Measurements from ENCODE around the gene HOXB4.

Gene HOXB4

DNA sequence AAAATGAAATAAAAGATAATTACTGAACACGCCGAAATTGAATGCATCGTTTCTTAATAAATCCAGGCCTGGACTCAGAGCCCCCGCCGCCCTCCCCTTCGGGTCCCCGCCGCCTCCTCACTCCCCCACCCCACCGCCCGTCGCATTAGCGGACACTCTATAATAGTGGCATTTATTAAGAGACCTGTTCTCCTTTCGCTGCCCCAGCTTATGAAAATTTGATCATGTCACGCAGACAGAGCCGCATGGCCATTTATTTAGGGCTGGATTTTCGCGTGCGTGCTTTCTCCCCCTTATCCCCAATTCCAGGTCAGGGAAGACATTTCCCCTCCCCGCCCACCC lies 27.0 kb downstream of the HOXB4 start:
- no peak for TF ChIP-seq FOXP2 (optimal IDR thresholded peaks at IDR 0.05; ENCODE audit: borderline replicate concordance, extremely low read depth, extremely low read length, insufficient read depth)
- TF ChIP-seq, protein P1, sequence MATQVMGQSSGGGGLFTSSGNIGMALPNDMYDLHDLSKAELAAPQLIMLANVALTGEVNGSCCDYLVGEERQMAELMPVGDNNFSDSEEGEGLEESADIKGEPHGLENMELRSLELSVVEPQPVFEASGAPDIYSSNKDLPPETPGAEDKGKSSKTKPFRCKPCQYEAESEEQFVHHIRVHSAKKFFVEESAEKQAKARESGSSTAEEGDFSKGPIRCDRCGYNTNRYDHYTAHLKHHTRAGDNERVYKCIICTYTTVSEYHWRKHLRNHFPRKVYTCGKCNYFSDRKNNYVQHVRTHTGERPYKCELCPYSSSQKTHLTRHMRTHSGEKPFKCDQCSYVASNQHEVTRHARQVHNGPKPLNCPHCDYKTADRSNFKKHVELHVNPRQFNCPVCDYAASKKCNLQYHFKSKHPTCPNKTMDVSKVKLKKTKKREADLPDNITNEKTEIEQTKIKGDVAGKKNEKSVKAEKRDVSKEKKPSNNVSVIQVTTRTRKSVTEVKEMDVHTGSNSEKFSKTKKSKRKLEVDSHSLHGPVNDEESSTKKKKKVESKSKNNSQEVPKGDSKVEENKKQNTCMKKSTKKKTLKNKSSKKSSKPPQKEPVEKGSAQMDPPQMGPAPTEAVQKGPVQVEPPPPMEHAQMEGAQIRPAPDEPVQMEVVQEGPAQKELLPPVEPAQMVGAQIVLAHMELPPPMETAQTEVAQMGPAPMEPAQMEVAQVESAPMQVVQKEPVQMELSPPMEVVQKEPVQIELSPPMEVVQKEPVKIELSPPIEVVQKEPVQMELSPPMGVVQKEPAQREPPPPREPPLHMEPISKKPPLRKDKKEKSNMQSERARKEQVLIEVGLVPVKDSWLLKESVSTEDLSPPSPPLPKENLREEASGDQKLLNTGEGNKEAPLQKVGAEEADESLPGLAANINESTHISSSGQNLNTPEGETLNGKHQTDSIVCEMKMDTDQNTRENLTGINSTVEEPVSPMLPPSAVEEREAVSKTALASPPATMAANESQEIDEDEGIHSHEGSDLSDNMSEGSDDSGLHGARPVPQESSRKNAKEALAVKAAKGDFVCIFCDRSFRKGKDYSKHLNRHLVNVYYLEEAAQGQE (IDR thresholded peaks at IDR 0.05; ENCODE audit: insufficient read depth in 1 of 2, low read depth in 2 of 2, low read length in 2 of 2) = no peak
- no peak for TF ChIP-seq TAF1 (IDR thresholded peaks at IDR 0.05; ENCODE audit: borderline replicate concordance, insufficient read depth, low read length)

DNA sequence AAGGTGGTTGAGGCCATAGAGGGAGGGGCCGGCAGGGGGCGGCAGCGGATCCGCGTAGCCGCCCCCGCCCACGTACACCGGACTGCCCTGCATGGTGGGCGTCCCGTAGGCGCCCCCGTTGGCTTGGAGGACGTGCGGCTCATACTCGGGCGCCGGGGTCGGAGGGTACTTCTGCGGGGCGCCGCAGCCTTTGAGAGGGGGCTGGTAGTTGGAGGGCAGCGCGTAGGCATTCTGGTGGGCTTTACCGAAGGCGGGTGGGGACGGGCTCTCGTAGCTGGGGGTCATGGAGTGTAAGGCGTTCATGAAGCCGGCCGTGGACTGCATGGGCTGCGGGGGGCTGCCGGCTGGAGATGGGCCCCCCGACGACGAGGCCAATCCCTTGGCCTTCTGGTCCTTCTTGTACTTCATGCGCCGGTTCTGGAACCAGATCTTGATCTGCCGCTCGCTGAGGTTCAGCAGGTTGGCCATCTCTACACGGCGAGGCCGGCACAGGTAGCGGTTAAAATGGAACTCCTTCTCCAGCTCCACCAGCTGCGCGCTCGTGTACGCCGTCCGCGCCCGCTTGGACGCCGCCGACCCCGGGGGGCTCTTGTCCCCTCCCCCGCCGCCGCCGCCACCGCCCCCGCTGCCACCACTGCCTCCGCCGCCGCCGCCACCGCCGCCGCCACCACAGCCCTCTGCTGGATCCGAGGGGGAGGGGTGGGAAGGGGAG lies 27.5 kb downstream of the HOXB4 start:
- TF ChIP-seq, protein P1 (IDR thresholded peaks at IDR 0.05; ENCODE audit: insufficient read depth in 1 of 2, low read depth in 2 of 2, low read length in 2 of 2) = no peak
- no peak for TF ChIP-seq SIN3A (IDR thresholded peaks at IDR 0.05; ENCODE audit: borderline replicate concordance, insufficient read depth, low read length)
- no peak for TF ChIP-seq FOXP2 (optimal IDR thresholded peaks at IDR 0.05; ENCODE audit: borderline replicate concordance, extremely low read depth, extremely low read length, insufficient read depth)
- no peak for TF ChIP-seq TAF1 (IDR thresholded peaks at IDR 0.05; ENCODE audit: borderline replicate concordance, insufficient read depth, low read length)
- TF ChIP-seq POLR2AphosphoS5 (IDR thresholded peaks at IDR 0.05; ENCODE audit: low read depth, low read length) = no peak

DNA sequence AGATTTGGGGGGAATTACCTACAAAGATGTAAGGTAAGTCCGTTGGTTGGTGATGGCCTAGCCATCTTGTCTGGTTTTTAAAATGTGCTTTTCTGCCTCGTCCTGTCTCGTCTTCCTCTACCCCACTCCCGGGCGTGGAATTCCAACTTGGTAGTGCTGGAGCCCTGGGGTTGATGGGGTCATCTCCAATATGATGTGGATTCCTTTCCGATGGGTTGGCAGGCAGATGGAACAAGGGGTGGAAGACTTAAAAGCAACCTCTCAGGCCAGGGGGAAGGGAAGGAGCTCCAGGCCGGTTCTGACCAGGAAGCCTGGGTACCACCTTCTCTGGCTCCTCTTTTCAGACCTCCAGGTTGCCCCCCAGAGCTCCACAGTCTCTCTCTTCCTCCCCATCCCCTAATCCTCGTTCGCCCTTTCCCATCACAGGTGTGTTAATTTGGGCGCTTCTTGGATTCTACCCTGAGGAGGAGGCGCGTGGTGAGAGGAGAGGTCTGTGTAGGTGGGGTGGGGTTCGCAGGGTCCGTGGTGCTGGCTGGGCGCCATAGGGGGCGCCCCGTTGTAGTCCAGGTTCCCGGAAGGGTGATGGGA lies 28.1 kb downstream of the HOXB4 start:
- no peak for TF ChIP-seq TAF1 (IDR thresholded peaks at IDR 0.05; ENCODE audit: borderline replicate concordance, insufficient read depth, low read length)
- TF ChIP-seq FOXP2 (optimal IDR thresholded peaks at IDR 0.05; ENCODE audit: borderline replicate concordance, extremely low read depth, extremely low read length, insufficient read depth) = no peak
- TF ChIP-seq, protein P1 (IDR thresholded peaks at IDR 0.05; ENCODE audit: insufficient read depth in 1 of 2, low read depth in 2 of 2, low read length in 2 of 2) = no peak

DNA sequence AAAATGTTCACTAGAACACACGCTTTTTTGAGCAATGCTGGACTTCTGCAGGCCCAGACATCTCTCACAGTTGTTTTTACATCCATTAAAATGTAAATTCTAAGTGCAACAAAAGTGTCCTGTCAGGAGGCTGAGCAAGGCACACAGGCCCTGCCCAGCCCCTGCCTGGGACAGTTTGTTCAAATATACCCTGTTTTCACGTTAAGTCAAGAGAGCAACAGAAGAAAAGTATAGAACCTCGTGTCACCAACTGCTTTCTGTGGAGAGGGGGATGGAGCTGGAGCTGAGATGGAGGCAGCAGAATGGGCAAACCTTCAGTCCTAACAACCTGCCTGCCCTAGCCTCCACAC lies 28.9 kb downstream of the HOXB4 start:
- TF ChIP-seq, protein P1 (IDR thresholded peaks at IDR 0.05; ENCODE audit: insufficient read depth in 1 of 2, low read depth in 2 of 2, low read length in 2 of 2) = no peak
- TF ChIP-seq FOXP2 (optimal IDR thresholded peaks at IDR 0.05; ENCODE audit: borderline replicate concordance, extremely low read depth, extremely low read length, insufficient read depth) (no peak), SIN3A (IDR thresholded peaks at IDR 0.05; ENCODE audit: borderline replicate concordance, insufficient read depth, low read length) (no peak), TAF1 (IDR thresholded peaks at IDR 0.05; ENCODE audit: borderline replicate concordance, insufficient read depth, low read length) (no peak), POLR2AphosphoS5 (IDR thresholded peaks at IDR 0.05; ENCODE audit: low read depth, low read length) (no peak)
